ENCODE data around the gene HLCS.

The HLCS gene

GRCh38 chr21:36883532-36884486 lies 82.7 kb downstream of the HLCS start:
- FAIRE-seq = no peak
- TF ChIP-seq POLR2A (IDR thresholded peaks at IDR 0.05; ENCODE audit: low read depth, low read length) (no peak), POLR2AphosphoS5 (IDR thresholded peaks at IDR 0.05; ENCODE audit: low read depth, low read length) (no peak), TAF1 (IDR thresholded peaks at IDR 0.05; ENCODE audit: borderline replicate concordance, low read depth, low read length) (no peak)

GRCh38 chr21:36882776-36883175 lies 83.7 kb downstream of the HLCS start:
- FAIRE-seq (no peak), DNase-seq (ENCODE audit: insufficient read length) (no peak)
- TF ChIP-seq POLR2AphosphoS5 (IDR thresholded peaks at IDR 0.05; ENCODE audit: low read depth, low read length) (no peak), TAF1 (IDR thresholded peaks at IDR 0.05; ENCODE audit: borderline replicate concordance, low read depth, low read length) (no peak), POLR2A (IDR thresholded peaks at IDR 0.05; ENCODE audit: low read depth, low read length) (no peak)

More at GRCh38 chr21:36883532-36884486, 82.7 kb downstream of the HLCS start:
- DNase-seq (ENCODE audit: insufficient read length) = no peak

- TF ChIP-seq TAF1 (IDR thresholded peaks at IDR 0.05; ENCODE audit: borderline replicate concordance, low read depth, low read length) (no peak), POLR2A (IDR thresholded peaks at IDR 0.05; ENCODE audit: low read depth, low read length) (no peak), POLR2AphosphoS5 (IDR thresholded peaks at IDR 0.05; ENCODE audit: low read depth, low read length) (no peak)
- FAIRE-seq (no peak), DNase-seq (ENCODE audit: insufficient read length) (no peak)
These were observed 85.2 kb downstream of the HLCS start for GRCh38 chr21:36881228-36881627.

GRCh38 chr21:36879827-36880226 lies 86.6 kb downstream of the HLCS start:
- no peak for FAIRE-seq
- TF ChIP-seq POLR2AphosphoS5 (IDR thresholded peaks at IDR 0.05; ENCODE audit: low read depth, low read length) = no peak
- TF ChIP-seq POLR2A (IDR thresholded peaks at IDR 0.05; ENCODE audit: low read depth, low read length) = no peak
- no peak for TF ChIP-seq TAF1 (IDR thresholded peaks at IDR 0.05; ENCODE audit: borderline replicate concordance, low read depth, low read length)
- no peak for DNase-seq (ENCODE audit: insufficient read length)

GRCh38 chr21:36877741-36878140 lies 88.7 kb downstream of the HLCS start:
- no peak for DNase-seq (ENCODE audit: insufficient read length)
- FAIRE-seq = no peak

GRCh38 chr21:36874665-36875064 lies 91.8 kb downstream of the HLCS start:
- no peak for TF ChIP-seq POLR2AphosphoS5 (IDR thresholded peaks at IDR 0.05; ENCODE audit: low read depth, low read length)
- TF ChIP-seq POLR2A (IDR thresholded peaks at IDR 0.05; ENCODE audit: low read depth, low read length) = no peak
- no peak for TF ChIP-seq TAF1 (IDR thresholded peaks at IDR 0.05; ENCODE audit: borderline replicate concordance, low read depth, low read length)
- no peak for FAIRE-seq
- no peak for DNase-seq (ENCODE audit: insufficient read length)

More at GRCh38 chr21:36877741-36878140, 88.7 kb downstream of the HLCS start:
- TF ChIP-seq POLR2AphosphoS5 (IDR thresholded peaks at IDR 0.05; ENCODE audit: low read depth, low read length) (no peak), POLR2A (IDR thresholded peaks at IDR 0.05; ENCODE audit: low read depth, low read length) (no peak), TAF1 (IDR thresholded peaks at IDR 0.05; ENCODE audit: borderline replicate concordance, low read depth, low read length) (no peak)

- TF ChIP-seq POLR2AphosphoS5 (IDR thresholded peaks at IDR 0.05; ENCODE audit: low read depth, low read length) (no peak), POLR2A (IDR thresholded peaks at IDR 0.05; ENCODE audit: low read depth, low read length) (no peak), TAF1 (IDR thresholded peaks at IDR 0.05; ENCODE audit: borderline replicate concordance, low read depth, low read length) (no peak)
- FAIRE-seq (no peak), DNase-seq (ENCODE audit: insufficient read length) (no peak)
These were observed 93.0 kb downstream of the HLCS start for GRCh38 chr21:36873513-36873912.

- FAIRE-seq (no peak), DNase-seq (ENCODE audit: insufficient read length) (no peak)
- no peak for TF ChIP-seq TAF1 (IDR thresholded peaks at IDR 0.05; ENCODE audit: borderline replicate concordance, low read depth, low read length)
These were observed 99.1 kb downstream of the HLCS start for GRCh38 chr21:36867291-36867905.

GRCh38 chr21:36866419-36866818 lies 100.0 kb downstream of the HLCS start:
- DNase-seq (ENCODE audit: insufficient read length) (no peak), FAIRE-seq (peak; percentile 14)
- TF ChIP-seq TAF1 (IDR thresholded peaks at IDR 0.05; ENCODE audit: borderline replicate concordance, low read depth, low read length) (no peak), POLR2AphosphoS5 (IDR thresholded peaks at IDR 0.05; ENCODE audit: low read depth, low read length) (no peak), POLR2A (IDR thresholded peaks at IDR 0.05; ENCODE audit: low read depth, low read length) (no peak)

GRCh38 chr21:36864974-36865373 lies 101.5 kb downstream of the HLCS start:
- DNase-seq (ENCODE audit: insufficient read length) (no peak), FAIRE-seq (no peak)
- no peak for TF ChIP-seq POLR2A (IDR thresholded peaks at IDR 0.05; ENCODE audit: low read depth, low read length)
- no peak for TF ChIP-seq TAF1 (IDR thresholded peaks at IDR 0.05; ENCODE audit: borderline replicate concordance, low read depth, low read length)
- TF ChIP-seq POLR2AphosphoS5 (IDR thresholded peaks at IDR 0.05; ENCODE audit: low read depth, low read length) = no peak

GRCh38 chr21:36863260-36863659 lies 103.2 kb downstream of the HLCS start:
- DNase-seq (ENCODE audit: insufficient read length) (no peak), FAIRE-seq (no peak)
- TF ChIP-seq POLR2A (IDR thresholded peaks at IDR 0.05; ENCODE audit: low read depth, low read length) (no peak), POLR2AphosphoS5 (IDR thresholded peaks at IDR 0.05; ENCODE audit: low read depth, low read length) (no peak), TAF1 (IDR thresholded peaks at IDR 0.05; ENCODE audit: borderline replicate concordance, low read depth, low read length) (no peak)

All from GM12892 (cell line).